ENCODE data around the gene COL8A1.
"Not testable (repeated sequence)": the region's sequence is repeated elsewhere in the genome, so short reads cannot be mapped to it uniquely, and the experiment has no call there.

Gene COL8A1

DNA sequence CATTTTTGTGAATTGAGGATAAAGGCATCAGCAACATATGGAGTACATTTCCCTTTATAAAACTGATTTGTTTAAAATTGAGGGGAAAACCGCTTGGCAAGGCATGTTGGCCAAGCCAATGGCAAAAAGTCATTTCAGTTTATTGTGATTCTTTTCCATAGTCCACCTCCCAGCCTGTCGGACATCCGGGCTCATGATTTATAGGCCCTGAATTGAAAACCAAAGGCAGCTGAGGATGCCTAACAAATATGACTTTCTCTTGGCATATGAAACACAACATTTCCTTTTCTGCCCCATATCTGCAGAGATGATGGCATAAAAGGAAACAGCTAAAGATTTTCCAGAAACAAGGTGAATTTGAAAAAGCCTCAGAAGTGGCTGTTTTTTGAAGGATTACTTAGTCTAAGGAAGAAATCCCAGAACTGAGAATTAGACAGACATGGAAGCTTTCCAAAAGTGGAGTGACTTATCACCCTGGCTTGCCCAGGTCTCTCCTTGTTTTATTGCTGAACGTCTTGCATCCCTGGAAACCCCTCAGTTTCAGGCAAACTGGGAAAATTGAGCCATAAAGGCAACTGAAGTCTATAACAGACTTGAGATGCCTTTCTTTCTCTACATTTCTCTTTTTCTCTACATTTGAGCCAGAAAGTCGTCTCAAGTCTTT lies 74.0 kb downstream of the COL8A1 start:
- no peak for DNase-seq

DNA sequence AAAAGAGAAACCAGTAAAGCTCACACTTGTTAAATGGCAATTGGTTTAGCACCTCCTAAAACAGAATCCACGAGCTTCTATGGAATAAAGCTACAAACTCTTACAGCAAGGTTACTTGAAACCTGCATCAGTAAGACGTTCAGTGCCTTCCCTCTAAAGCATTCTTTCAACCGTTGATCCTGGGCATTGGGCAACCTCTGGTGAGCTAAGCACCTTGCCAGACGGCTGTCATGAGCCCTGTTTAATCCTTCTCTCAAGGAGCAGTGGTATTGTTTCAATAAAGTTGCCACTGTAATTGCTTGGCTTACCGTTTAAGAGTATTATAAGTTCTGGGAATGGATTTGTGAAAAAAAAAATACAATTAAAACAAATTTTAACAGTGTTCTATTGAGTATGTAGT lies 75.0 kb downstream of the COL8A1 start:
- no peak for DNase-seq

DNA sequence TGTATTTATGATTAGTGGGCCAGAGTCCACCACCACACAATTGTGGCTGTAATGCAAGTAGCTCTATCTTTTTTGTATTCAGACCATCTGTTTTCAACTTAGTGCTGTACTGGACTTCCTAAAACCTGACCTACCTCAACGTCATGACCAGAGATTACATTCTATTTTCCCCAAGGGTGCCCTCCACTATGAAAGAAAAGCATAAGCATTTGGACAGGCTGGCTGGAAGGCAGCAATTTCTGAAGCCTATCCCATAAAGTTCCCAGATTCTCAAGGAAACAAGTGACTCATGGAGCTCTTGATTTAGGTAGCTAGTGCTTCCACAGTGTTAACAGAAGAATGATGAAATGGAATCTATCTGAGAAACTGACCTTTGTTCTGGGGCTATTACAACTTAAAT lies 75.8 kb downstream of the COL8A1 start:
- DNase-seq: no peak

DNA sequence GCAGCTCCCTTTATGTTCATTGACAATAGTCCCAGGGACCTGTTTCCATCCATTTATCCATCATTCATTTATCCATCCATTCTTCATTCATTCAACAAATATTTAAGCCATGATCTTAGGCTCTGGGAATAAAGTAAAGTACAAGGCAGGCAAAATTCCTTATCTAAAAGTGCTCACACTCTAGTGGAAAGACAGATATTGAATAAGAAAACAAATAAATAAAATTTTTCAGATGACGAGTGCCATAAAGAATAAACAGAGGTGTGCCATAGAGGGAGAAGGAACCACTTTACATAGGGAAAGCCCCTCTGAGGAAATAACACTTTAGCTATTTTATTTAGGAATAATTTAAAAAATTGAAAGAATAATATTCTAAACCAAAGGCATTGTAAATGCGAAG lies 76.2 kb downstream of the COL8A1 start:
- no peak for DNase-seq

DNA sequence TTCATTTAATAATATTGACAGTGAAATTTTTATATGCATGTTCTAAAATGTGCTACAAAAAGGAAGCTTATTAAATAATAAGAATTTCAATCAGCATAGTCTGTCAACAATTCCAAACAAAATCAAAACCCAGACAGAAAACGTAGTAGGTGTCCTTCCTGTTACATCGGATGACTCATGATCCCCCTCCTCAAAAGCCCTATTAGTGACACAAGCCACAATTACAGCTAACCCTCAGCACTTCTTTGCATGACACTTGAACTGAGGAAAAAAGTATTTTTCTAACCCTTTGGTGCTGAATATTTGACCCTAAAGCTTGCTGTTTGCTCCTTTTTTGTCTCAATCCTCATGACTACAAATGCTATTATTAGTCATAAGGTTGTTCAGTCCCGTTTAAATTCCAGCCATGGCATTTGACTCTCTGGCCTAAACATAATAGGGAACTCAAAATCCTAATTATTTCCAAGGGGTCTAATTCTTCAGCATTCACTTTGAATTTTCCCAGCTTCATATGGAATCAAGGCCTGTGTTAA lies 78.1 kb downstream of the COL8A1 start:
- DNase-seq: no peak

DNA sequence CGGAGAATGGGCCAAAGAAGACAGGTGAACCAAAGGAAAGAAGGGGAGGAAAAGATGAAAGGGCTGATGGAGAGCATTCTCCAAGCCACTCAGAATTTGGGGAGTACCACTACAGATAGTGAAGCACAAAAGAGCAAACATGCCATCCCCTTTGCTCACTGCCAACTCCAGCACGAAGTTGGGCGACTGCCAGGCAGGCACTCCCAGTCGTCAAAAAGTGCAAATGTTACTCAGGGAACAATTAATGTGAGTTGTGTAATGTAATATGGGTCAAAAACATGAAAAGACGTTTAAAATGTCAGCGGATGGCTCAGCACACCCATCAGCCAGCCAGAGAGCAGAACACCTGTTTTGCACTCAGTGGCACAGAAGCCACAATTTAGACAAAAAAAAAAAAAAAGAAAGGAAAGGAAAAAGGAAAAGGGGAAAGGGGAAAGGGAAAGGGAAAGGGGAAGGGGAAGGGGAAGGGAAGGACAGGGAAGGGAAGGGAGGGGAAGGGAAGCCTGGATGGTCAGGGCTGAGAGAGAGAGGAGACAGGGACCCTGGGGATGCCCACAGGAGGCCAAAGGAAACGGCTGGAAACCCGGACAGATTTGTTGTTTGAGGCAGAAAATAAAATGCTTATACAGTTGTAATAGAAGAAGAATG lies 82.7 kb downstream of the COL8A1 start:
- DNase-seq: no peak

DNA sequence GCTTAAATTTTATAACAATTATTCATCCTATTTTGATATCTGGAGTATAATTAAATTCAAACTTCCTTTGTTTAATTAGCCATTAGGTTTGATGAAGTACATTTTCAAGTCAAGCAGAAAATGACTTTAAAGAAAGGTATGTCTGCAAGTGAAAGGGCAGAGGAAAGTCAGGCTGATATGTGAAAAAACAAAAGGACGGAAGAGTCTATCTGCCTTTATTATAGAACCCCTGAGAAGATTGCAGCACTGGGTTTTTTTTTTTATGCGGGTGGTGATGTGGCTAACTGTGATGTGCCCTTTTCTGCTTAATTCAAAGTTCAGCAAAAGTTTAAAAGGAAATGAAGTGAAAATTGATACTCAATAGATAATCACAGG lies 83.2 kb downstream of the COL8A1 start:
- DNase-seq: no peak

DNA sequence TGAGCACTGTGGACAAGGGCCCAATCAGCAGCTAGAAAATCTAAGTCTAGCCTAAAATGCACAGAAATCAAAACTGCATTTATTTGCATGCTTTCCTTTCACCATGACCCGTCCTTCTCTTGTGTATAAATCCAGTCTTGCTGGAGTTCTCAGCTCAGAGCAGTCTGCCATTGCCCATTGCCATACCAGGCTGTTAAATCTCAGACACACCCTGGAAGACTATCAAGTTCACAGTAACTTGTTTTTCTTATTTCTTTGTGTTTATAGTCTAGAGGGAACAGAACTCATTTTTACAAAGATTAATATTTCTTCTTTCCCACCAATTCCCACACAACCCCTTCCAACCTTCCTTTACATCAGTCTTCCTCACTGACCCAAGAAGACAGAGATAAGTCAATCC lies 85.9 kb downstream of the COL8A1 start:
- DNase-seq: no peak

DNA sequence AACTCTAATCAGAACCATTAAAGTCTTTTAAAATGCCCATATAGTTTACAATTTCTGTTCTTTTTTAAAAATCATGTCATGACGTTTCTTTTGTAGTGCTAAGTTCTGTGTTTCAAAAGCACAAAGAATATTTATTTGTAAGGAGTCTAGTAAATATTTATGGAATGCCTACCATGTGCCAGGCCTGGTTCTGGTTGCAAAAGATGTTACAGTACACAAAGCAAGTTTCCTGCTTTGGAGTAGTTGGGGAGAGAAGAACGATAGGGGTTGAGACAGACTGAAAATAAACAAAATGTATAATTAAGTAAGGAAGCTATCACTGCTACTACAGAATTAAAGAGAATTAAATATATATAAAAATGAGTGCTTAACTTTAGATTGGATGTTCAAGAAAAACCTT lies 92.5 kb downstream of the COL8A1 start:
- DNase-seq: no peak

DNA sequence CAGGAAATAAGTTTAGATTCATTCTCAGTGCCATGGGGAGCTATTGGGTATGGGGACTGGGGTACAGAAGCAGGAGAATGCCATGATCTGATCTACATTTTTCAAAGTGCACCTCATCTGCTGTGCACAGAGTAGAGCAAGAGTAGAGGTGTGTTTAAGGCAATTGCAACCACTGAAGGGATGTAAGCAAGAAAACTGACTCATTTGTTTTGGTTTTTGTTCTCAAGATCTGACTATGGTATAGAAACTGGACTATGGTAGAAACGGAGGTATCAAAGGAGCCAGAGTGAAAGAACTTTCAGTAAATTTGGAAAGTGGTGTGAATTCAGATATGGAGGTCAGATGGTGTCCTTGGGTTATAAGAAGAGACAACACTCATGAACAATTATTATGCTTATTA lies 93.1 kb downstream of the COL8A1 start:
- no peak for DNase-seq

DNA sequence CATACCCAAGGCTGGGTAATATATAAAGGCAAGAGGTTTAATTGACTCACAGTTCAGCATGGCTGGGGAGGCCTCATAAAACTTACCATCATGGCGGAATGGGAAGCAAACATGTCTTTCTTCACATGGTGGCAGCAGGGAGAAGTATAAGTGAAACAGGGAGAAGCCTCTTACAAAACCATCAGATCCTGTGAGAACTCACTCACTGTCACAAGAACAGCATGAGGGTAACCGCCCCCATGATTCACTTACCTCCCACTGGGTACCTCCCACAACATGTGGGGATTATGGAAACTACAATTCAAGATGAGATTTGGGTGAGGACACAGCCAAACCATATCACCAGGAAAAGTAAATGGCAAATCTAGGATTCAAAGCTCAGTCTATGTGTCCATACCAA lies 102.0 kb downstream of the COL8A1 start:
- DNase-seq: not testable (repeated sequence)

DNA sequence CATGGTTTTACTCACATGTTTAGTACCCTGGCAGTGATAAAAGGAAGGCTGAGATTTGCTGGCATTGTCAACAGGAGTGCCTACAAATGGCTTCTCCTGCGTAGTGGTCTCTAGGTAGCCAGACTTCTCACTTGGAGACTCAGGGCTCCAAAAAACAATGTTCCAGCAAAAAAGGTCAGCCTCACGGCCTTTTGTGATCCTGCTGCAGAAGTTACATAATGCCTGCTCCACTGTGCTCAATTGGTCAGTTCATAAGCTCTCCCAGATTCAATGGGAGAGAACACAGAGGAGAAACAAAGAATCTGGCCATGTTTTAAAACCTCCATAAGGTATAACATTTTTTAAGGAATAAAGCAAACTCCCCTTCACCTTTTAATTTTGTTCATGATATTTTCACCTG lies 103.2 kb downstream of the COL8A1 start:
- no peak for DNase-seq

DNA sequence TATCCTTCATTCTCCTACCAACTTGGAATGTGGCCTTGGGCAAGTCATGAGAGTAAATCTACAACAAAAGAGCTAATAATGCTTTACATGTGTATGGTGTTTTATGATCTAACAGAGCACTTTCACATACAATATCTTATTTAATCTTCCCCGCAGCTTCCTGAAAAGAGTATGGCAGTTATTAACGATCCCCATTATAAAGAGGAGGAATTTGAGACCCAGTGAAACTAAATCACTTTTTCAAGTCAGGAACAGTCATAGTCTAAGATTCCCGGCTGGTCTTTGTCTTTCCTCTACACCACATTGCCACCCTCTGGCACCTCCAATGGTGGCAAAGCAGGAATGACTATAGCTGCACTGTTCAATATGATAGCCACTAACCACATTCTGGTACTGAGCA lies 109.5 kb downstream of the COL8A1 start:
- no peak for DNase-seq

DNA sequence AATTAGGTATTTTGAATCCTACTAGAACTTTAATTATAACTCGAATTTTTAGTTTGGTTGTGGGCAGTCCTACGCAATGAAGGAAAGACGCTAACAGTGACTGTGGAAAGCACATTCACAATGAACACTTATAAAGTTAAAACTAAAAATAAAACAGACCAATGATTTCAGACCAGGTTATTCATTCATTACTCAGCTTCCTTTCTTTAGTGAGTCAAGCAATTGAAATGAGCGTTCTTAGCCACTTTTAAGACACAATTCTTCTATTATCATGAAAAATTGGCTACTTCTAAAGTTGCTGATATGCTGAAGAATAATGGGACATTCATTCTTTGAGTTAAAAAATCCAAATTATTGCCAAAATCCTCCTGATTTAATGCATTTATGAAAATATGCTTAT lies 113.3 kb downstream of the COL8A1 start:
- no peak for DNase-seq

DNA sequence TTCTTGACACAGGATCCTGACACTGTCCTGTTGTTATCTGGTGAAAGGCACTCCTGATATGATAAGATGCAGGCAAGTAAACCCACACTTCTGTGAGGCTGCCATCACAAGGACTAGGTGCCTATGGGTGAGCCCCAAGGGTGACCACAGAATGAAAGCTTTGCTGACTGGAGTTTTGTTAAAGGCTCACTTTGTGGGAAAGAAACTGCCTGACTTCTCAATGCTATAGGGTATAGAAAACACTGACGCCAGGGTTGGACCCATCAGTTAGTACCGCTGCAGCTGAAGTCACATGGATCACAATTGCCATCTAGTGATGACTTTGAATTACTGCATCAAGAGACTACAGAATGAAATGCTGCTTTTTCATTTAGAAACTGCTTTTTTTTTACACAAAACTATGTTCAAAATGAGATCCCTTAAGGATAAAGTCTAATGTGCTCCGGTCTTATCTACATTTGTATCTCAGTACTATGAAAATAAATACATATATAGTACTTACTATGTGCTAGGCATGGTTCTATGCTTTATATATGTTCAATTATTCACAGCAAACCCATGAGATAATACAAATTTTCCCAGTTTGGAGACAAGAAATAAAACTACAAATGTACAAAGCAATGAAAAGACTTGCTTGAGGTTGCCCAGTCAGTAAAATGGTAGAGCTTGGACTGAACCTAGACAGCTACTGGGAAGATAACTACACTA lies 115.0 kb downstream of the COL8A1 start:
- DNase-seq: no peak

DNA sequence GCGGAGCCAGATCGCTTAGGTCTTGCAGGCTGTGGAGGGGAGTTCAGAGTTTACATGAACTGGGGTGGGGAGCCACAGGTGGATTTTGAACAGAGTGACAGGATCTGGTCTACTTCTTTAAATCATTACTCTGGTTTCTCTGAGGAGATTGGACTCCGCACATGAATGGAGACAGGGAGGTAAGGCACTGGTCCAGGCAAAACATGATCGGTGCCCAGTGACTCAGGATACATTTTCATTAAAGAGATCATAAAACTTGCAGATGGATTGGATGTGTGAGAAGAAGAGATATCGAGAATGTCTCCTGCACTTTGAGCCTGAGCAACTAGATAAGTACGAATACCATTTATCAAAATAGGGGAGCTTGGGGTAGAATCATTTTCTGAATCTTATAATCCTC lies 117.4 kb downstream of the COL8A1 start:
- DNase-seq: no peak

DNA sequence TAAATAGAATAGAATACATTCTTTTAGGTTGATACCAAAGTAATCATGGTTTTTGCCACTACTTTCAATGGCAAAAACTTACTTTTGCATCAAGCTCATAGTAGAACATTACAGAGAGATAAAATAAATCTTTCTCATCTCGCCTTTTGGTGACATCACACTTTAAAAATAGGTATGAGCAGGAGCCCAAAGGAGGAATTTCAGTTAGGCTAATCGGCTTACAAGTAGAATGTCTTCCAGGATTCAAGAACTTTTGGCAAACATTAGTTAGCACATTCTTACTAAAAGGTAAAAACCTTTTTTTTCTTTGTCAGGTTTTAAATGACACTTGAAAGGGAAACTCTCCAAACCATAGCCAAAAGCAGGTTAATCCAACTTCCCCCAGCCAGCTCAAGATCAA lies 119.6 kb downstream of the COL8A1 start:
- DNase-seq: no peak

DNA sequence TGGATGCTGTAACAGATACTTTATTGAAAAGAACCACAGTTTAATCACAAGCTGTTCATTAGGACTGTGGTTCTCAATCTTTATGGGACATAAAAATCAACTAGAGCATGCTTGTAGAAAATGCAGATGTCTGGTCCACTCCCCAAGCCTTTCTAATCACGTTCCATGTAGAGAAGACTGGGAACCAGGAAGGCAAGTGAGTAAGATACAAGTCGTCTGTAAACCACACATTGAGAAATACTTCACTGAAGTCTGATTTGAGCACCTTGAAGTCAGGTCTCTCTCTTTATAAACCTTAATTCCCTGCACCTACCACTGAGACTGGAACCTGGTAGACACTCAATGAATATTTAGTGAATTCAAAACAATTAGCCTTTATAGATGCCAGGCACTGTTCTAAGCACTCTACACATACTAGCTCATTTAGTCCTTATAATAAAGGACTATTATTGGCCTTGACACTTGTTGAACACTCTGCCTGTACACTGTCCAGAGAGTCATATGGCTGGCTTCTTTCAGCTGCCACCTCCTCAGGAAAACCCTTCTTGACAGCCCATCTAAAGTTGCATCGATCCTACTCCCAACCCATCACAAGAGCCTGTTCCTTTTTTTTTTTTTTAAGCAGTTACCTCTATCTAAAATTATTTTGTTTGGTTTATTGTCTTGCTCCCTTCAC lies 120.2 kb downstream of the COL8A1 start:
- no peak for DNase-seq

DNA sequence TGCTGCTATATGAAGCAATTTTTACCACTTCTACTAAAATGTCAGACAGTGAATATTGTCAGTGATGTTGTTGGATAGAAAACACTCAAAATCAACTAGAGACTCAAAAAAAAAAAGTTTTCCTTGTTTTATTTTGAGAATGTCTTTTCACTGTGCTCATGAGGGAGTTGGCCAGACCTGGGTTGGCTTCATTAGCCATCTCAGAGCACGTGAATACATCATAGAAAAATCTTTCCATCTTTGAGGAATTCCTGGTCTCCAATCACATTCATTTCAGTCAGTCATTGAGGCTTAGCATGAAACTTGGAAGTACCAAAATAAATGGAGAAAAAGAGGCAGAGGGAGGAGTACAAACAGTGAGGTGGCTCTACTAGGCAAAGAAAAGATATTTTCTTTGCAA lies 121.6 kb downstream of the COL8A1 start:
- no peak for DNase-seq

DNA sequence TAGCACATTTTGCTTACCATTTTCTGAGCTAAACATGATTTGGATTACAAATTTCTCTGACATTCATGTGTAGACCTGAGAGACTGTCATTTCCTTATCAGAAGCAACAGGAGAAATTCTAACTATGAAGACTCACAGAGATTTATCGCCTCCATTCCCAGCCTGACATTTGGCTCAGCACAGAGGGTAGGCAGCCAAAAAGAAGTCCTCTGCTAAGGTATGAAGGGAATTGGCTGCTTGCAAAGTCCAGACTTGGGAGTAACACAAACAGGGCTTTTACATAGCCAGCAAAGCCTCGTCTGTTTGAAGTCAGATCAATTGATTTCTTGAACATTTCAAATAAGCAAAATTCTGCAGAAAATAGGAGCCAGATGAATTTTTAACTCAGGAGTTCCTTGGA lies 122.2 kb downstream of the COL8A1 start:
- no peak for DNase-seq

DNA sequence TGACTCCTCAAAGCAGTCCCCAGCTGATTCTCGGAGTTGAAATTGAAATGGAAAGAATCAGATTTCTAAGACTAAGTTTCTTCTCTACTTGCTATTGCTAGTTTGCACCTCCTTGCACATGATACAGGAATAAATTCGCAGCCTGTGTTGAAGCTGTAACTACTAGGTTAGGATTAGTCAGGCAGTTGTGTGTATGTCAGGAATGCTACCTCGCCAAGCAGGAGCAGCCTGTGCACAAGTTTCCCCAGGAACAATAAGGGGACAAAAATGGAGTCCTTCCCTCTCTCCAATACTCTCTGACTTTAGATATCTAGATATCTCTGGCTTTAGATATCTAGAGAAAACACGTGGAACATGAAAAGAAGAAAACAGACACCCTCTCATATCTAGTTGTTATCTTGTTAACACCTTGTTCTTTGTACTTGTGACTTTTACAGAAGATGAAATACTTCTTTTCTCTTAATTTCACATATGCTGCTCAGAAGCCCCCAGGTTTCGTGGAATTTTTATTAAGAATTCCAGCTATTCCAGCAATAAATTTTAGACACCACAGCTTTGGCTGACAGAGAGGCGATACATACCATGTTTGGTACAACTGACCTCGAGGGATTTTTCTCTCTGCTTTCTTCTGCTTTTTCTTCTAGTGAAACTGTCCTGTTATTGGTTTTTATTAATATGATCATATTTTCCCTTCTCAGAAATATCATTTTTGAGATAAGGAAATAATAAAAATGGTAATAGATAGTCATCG lies 123.2 kb downstream of the COL8A1 start:
- DNase-seq: no peak

DNA sequence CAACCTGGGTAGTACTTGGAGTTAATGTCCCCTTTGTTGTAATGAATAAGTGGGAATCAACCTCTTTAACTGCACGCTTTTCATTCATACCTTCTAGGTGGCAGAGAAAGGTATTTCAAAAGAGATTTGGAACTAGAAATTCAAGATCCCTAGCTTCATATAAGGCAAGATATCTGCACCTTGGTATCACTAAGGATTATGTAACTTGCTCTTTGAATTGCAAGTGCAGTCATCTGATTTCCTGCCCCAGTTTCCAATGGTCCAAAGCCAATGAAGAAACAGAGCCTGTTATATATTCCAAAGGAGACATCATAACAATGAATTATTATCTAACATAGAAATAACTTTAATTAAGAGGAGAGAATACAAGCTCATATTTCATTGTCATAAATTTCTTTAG lies 124.5 kb downstream of the COL8A1 start:
- no peak for DNase-seq

DNA sequence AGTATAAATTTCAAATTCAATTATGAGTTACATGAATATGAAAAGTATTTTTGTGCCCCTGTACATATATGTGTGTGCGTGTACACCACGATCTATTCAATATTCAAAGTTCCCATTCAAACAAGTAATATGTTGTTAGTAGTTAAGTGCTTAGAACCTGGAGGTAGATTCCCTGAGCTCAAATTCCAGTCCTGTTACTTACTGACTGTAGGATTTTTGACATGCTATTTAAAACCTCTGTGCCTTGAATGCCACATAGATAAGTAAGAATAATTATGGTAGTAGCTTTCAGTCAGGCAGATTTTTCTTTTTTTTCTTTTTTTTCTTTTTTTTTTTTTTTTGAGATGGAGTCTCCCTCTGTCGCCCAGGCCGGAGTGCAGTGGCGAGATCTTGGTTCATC lies 126.0 kb downstream of the COL8A1 start:
- DNase-seq: no peak
